IPS-18c (cell line): ENCODE data around the gene ACAP2.
"Not testable (repeated sequence)": the region's sequence is repeated elsewhere in the genome, so short reads cannot be mapped to it uniquely, and the experiment has no call there.

Source experiments
- H3K4me3 ChIP-seq: 2 replicates; pipeline ENCODE4 v1.7.0; 2013; ENCODE audit warnings: low read depth, mild to moderate bottlenecking, low read length, moderate library complexity; ENCODE audit not compliant: insufficient read depth
- H3K9me3 ChIP-seq: one replicate; pipeline ENCODE4 v1.6.1; 2013; ENCODE audit warnings: mild to moderate bottlenecking, low read length, moderate library complexity; ENCODE audit not compliant: control insufficient read depth, insufficient read depth

The ACAP2 gene

GRCh38 chr3:195354009-195354408, 88.8 kb downstream of the ACAP2 start:
- not testable (repeated sequence) for H3K4me3 ChIP-seq, H3K9me3 ChIP-seq

- Histone ChIP-seq H3K4me3 (no peak overlapping the region), H3K9me3 (no peaks in the 10 kb centered on the region)
Measured at GRCh38 chr3:195352895-195353488, 89.8 kb downstream of the ACAP2 start.

- no peak overlapping the region for H3K4me3 ChIP-seq
- H3K9me3 ChIP-seq = no peaks in the 10 kb centered on the region
Measured at GRCh38 chr3:195348426-195349115, 94.2 kb downstream of the ACAP2 start.

DNA sequence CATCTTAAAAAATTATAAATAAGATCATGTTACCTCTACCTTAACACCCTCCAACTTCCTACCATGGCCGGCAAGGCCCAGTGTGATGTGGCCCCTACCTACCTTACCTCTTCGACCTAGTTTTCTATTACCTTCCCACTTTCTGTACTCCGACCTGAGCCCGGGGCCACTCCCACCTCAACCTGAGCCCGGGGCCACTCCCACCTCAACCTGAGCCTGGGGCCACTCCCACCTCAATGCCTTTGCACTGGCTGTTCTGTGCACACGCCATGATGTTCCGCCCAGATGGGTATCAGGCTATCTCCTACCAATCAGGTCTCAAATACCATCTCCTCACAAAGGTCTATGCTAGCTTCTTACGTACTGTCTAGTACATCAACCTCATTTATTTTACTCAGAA, 105.1 kb downstream of the ACAP2 start:
- no peaks in the 10 kb centered on the region for H3K9me3 ChIP-seq
- H3K4me3 ChIP-seq = no peak overlapping the region

DNA sequence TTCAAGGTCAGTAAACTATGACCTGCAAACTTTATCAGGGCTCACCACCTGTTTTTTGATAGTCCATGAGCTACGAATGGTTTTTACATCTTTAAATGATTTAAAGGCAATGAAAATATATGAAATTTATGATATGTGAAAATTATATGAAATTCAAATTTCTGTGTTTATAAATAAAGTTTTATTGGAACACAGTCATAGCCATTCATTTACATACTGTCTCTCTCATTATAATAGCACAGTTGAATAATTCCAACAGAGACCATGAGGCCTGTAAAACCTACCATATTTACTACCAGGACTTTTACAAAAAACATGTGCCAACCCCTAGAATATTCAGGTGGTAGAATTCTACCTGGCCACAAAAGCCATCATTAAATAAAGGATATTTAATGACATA, 107.9 kb downstream of the ACAP2 start:
- no peak overlapping the region for H3K4me3 ChIP-seq
- H3K9me3 ChIP-seq = no peaks in the 10 kb centered on the region

- Histone ChIP-seq H3K9me3 (peaks cover 10% of the 10 kb centered on the region), H3K4me3 (no peak overlapping the region)
Measured at GRCh38 chr3:195319060-195319459, 123.8 kb downstream of the ACAP2 start.

DNA sequence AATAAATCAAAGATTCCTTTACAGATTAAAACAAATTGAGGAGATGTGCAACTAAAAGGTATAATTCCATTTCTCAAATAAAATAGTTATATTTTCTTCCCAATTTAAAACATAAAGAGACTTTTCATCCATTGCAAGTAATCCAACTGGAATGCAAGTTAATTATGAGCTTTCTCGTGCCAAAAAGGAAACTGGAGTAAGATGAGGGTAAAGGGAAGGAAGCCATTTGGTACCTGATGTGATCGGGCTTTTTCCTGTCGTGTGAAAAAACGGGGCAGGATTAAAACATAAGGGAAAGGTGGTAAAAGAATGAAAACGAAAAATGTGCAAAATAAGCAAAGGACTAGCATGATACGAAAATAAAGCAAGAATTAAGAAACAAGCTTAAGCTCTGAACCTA, 130.1 kb downstream of the ACAP2 start:
- Histone ChIP-seq H3K4me3 (no peak overlapping the region), H3K9me3 (no peaks in the 10 kb centered on the region)

DNA sequence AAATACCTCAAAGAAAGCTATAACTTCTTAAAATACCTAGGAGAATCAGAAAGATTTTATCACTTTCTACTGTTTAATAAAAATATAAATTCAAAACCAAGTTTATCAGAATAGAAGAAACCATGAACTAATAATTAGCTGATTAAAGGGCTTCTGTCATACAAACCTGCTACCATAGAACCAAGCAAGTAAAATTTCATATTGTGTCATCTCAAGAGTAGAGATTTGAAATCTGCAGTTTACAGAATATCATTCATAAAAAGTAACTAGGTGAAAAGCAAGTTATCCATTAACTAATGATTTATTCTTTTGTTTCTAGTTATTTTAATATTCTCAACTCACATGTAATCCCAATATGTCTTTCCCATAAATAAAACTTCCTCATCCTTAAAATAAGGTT, 135.1 kb downstream of the ACAP2 start:
- no peak overlapping the region for H3K4me3 ChIP-seq

DNA sequence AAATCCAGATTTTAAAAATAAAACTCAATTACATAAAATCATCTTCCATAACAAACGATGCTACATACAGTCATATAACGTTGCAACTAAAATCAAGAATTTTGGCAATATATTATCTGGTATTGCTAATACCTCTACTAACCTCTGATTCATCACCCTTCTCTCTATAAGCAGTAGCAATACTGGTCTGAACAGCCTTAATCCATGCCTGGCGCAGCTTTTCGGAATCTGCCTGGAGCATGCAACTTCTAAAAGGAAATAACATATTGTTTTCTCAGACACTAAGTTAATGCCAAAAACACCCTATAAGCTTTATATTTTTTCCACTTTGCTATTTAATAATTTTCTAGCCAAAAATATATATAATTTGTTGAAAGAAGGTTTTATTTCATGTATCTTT, 136.5 kb downstream of the ACAP2 start:
- no peak overlapping the region for H3K4me3 ChIP-seq
- H3K9me3 ChIP-seq = no peaks in the 10 kb centered on the region

More for the DNA sequence above, 135.1 kb downstream of the ACAP2 start:
- no peaks in the 10 kb centered on the region for H3K9me3 ChIP-seq

DNA sequence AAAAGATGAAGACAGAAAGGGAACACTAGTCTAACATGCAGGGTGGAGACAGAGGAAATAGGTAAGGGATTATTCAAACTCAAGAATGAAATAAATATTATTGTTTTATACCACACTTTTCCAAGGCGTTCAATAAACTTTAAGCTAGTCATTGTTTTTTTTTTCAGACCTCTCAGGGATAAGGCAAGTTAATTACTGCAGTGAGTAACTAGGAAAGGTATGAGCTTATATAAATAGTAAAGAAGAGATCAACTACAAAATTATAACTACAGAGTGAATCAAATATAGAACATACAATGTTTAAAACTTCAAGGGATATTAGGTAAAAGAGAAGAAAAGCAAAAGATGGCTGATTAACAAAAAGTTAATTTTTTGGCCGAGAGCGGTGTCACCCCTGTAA, 140.4 kb downstream of the ACAP2 start:
- H3K4me3 ChIP-seq = no peak overlapping the region
- no peaks in the 10 kb centered on the region for H3K9me3 ChIP-seq

GRCh38 chr3:195297446-195297845, 145.4 kb downstream of the ACAP2 start:
- Histone ChIP-seq H3K4me3 (no peak overlapping the region), H3K9me3 (no peaks in the 10 kb centered on the region)

DNA sequence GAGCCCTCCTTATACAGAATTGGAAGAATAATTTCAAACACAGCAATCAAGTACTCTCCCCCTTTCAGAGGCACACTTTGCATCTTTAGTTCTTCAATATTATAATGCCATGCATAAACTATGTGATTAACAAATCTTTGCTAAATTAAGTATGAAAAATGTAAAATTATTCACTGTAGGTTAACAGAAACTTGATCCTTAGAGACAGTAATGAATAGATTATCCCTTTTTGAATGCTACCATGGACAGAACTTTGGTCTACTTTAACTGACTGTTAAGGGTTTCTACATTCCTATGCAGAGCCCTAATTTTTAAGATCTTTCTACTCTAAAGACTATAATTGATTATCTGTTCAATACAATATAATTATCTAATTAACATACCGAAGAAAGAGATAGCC, 146.2 kb downstream of the ACAP2 start:
- Histone ChIP-seq H3K4me3 (no peak overlapping the region), H3K9me3 (no peaks in the 10 kb centered on the region)

- Histone ChIP-seq H3K9me3 (no peaks in the 10 kb centered on the region), H3K4me3 (no peak overlapping the region)
Measured at GRCh38 chr3:195291121-195291520, 151.7 kb downstream of the ACAP2 start.

DNA sequence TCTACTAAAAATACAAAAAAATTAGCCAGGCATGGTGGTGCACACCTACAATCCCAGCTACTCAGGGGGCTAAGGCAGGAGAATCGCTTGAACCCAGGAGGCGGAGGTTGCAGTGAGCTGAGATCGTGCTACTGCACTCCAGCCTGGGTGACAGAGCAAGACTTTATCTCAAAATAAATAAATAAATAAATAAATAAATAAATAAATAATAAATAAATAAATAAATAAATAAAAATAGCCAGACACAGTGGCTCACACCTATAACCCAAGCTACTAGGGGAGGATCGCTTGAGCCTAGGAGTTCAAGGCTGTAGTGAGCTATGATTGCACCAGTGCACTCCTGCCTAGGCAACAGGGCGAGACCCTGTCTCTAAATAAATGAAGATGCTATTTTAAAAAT, 152.2 kb downstream of the ACAP2 start:
- H3K9me3 ChIP-seq, H3K4me3 ChIP-seq: not testable (repeated sequence)

GRCh38 chr3:195286115-195286872, 156.5 kb downstream of the ACAP2 start:
- H3K9me3 ChIP-seq = no peaks in the 10 kb centered on the region
- H3K4me3 ChIP-seq = no peak overlapping the region

GRCh38 chr3:195285372-195285771, 157.4 kb downstream of the ACAP2 start:
- Histone ChIP-seq H3K9me3 (no peaks in the 10 kb centered on the region), H3K4me3 (no peak overlapping the region)

DNA sequence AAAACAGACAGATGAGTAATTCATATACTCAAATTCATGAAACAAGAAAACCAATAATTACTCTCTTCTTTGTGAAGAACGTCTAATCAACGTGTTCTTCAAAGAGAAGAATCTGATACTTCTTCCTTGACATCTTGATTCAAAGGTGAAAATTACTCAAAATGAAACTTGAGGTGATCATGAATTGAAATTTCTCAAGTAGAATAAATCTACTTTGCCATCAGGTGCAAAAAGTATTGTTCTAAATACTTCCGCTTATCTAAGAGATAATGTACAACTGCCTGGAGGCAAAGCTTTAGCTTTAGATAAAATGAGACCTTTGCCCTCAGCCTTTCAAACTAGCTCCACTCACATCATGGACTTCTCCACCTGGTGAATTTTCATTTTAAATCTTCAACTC, 158.0 kb downstream of the ACAP2 start:
- no peaks in the 10 kb centered on the region for H3K9me3 ChIP-seq
- H3K4me3 ChIP-seq = no peak overlapping the region

DNA sequence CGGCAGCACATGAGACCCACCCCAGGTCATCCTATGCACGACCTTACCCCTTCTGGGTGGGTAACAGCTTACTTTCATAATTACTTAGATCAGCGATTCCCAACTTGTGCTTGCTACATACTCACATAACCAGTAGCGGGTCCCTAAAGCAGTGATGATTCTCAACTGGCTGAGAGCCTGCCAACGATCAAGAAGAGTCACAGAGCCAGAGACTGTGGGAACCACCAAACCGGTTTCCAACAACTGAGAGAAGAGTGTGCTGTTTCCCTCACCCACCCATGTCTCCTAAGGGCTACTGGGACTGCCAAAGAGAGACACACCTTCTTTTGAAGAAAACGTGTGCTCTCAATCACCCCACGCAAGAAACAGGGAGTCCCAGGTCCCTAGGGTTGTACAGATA, 159.9 kb downstream of the ACAP2 start:
- Histone ChIP-seq H3K9me3 (no peaks in the 10 kb centered on the region), H3K4me3 (no peak overlapping the region)
